ENCODE data around the gene OR2Y1. TPM values are rescaled to one million over a fixed set of nuclear protein-coding genes. Genes with fewer than 3 reads are reported as not detected.

OR2Y1 gene, protein sequence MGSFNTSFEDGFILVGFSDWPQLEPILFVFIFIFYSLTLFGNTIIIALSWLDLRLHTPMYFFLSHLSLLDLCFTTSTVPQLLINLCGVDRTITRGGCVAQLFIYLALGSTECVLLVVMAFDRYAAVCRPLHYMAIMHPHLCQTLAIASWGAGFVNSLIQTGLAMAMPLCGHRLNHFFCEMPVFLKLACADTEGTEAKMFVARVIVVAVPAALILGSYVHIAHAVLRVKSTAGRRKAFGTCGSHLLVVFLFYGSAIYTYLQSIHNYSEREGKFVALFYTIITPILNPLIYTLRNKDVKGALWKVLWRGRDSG
- not detected in 5 replicates for total RNA-seq (2022; extraction: Qiagen RNA extraction; ENCODE audit: low read depth)

GRCh38 chr5:180739958-180740357, at the start of gene OR2Y1:
OR2Y1 (minus strand) TSS chr5:180740058; CDS start chr5:180740058, 0 bp downstream.

Other genes starting within 250 kb of the OR2Y1 start
- 18.2 to 22.8 TPM (median 20.4 TPM) in 5 replicates for gene CNOT6, start 245.7 kb downstream of the OR2Y1 start, total RNA-seq (2022; extraction: Qiagen RNA extraction; ENCODE audit: low read depth)
- gene SCGB3A1, start 148.6 kb downstream of the OR2Y1 start, total RNA-seq (2022; extraction: Qiagen RNA extraction; ENCODE audit: low read depth): not detected in 5 replicates
- gene FLT4, start 90.5 kb downstream of the OR2Y1 start, total RNA-seq (2022; extraction: Qiagen RNA extraction; ENCODE audit: low read depth): 3.5 to 5.6 TPM (median 3.9 TPM) in 5 replicates
- gene MGAT1, start 62.7 kb upstream of the OR2Y1 start, total RNA-seq (2022; extraction: Qiagen RNA extraction; ENCODE audit: low read depth): 67.6 to 87.7 TPM (median 82.2 TPM) in 5 replicates
- 8.7 to 10.4 TPM (median 9.4 TPM) in 5 replicates for gene ZFP62, start 121.2 kb upstream of the OR2Y1 start, total RNA-seq (2022; extraction: Qiagen RNA extraction; ENCODE audit: low read depth)
- gene BTNL8, start 159.1 kb upstream of the OR2Y1 start, total RNA-seq (2022; extraction: Qiagen RNA extraction; ENCODE audit: low read depth): not detected in 5 replicates
- not detected in 5 replicates for gene BTNL3, start 248.8 kb upstream of the OR2Y1 start, total RNA-seq (2022; extraction: Qiagen RNA extraction; ENCODE audit: low read depth)